Measurements from ENCODE around the gene CHRNA4. TPM values are rescaled to one million over a fixed set of nuclear protein-coding genes. Genes with fewer than 3 reads are reported as not detected.

The CHRNA4 gene
- total and polyA plus RNA-seq, 9 of the 15 experiments (the other 6 are each of a cell fraction or from before 2014, with no cell fraction given) = not detected

DNA sequence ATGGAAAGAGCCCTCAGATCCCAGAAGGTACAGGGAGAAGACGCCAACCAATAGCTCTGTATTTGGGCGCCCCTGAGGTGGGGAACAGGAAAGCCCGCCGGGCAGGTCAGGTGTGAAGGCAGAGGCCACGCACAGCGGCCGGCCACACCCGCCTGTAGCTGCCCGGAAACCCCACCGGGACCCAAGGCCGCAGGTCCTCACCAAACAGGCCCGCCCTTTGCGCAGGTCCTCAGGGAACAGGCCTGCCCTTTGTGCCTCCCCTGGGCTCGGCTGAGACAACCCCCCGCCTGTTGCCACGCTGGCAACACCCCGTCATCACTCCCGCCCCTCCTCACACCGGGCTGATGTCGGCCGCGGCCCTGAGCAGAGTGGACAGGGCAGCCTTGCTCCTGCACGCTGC, 44.9 kb upstream of the CHRNA4 start:
- no peak for FAIRE-seq
- intact Hi-C loops (cut with micrococcal nuclease) = no loop called here

DNA sequence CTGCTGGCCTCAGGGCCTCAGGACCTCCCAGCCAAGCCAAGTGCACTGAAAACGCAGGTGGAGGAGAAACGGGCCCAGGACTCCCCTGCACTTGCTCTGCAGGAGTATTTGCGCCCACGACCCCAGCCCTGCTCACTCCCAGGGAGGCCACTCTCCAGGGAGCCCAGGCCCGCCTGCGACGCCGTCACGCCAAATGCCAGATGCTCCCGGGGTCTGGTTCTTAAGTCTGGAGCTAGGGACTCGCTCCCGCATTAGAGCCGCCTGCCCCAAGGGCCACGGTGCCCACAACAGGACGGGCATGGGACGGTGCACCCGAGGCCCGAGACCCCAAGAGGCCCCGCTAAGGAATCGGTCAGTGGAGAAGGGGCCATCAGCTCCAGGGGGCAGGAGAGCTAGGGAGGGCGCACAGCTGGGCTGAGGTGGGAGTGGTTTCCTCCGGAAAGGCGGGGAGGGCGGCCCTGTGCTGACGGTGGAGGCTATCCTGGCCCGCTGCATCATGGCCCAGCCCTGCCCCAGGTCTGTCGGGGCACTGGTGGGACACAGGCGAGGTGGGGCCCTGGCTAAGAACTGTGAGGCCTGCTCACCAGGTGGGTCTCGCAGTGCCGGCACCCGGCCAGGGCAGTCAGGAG, 44.1 kb upstream of the CHRNA4 start:
- DNase-seq (ENCODE audit: extremely low read depth in 1 of 4, low spot score in 3 of 4) = no peak
- Histone ChIP-seq H3K4me2 (ENCODE audit: insufficient read depth, low read length) (no peak overlapping the region), H3K9me1 (ENCODE audit: control insufficient read depth, insufficient read depth, low read length) (no peaks in the 10 kb centered on the region), H3K79me2 (ENCODE audit: control insufficient read depth, insufficient read depth, low read length) (no peaks in the 10 kb centered on the region), H3K4me3 (no peak overlapping the region), H3K27me3 (ENCODE audit: control insufficient read depth in 2 of 2, insufficient read depth in 2 of 2, low read length in 2 of 2) (peaks cover 9 to 79% of the 10 kb centered on the region in 2 experiments; a peak in 4 of 5 replicates), H3K4me1 (replicated peaks in 1 of 2; ENCODE audit: control insufficient read depth in 2 of 2, insufficient read depth in 2 of 2, low read length in 2 of 2) (peaks cover 0 to 39% of the 10 kb centered on the region in 2 experiments; a peak in 2 of 5 replicates), H3K27ac (ENCODE audit: extremely low read depth, low read depth, low read length) (no peak overlapping the region), H3K36me3 (ENCODE audit: control insufficient read depth, insufficient read depth, low read length) (no peaks in the 10 kb centered on the region), H3K9ac (ENCODE audit: insufficient read depth in 1 of 2, low read depth in 2 of 2, low read length in 2 of 2) (no peak overlapping the region), H4K20me1 (replicated peaks; ENCODE audit: control insufficient read depth, insufficient read depth, low read length) (peaks cover 6% of the 10 kb centered on the region), H2AFZ (ENCODE audit: low read depth, low read length) (no peak overlapping the region), H3K9me3 (replicated peaks; ENCODE audit: control insufficient read depth, insufficient read depth, low read depth, low read length) (no peaks in the 10 kb centered on the region)
- TF ChIP-seq POLR2B (IDR thresholded peaks at IDR 0.05; ENCODE audit: low read depth, partially characterized antibody) (no peak), ID3 (CRISPR knock-in tag; IDR thresholded peaks at IDR 0.05) (no peak), ID3 (tag; IDR thresholded peaks at IDR 0.05) (no peak)
- in situ Hi-C loops (cut with MboI) = no loop called here
- ChIA-PET CTCF (ENCODE audit: low intra/inter-chr PET ratio) (no interaction called here), POLR2A (interaction anchor here (0.8 kb wide), 1 partner anchor 17 kb away, joined by 4 read pairs; no protein-coding TSS in a partner anchor)
- intact Hi-C loops (cut with micrococcal nuclease) = no loop called here
- BruUV-seq (replicated peaks) = no TSS peak
- FAIRE-seq = no peak
- ATAC-seq = peak; percentile 25; the same call in 1 of the 3 replicates
- 2% methylated on average over 23 of the region's 31 CpGs for WGBS (ENCODE audit: insufficient coverage, low coverage, missing lambda C conversion rate)

More for the DNA sequence above, 44.9 kb upstream of the CHRNA4 start:
- Histone ChIP-seq H3K4me3 (no peak overlapping the region), H3K9me3 (replicated peaks; ENCODE audit: control insufficient read depth, insufficient read depth, low read depth, low read length) (no peaks in the 10 kb centered on the region), H3K4me2 (ENCODE audit: insufficient read depth, low read length) (no peak overlapping the region), H4K20me1 (replicated peaks; ENCODE audit: control insufficient read depth, insufficient read depth, low read length) (peaks cover 4% of the 10 kb centered on the region), H3K27ac (ENCODE audit: extremely low read depth, low read depth, low read length) (no peak overlapping the region), H2AFZ (ENCODE audit: low read depth, low read length) (no peak overlapping the region), H3K27me3 (ENCODE audit: control insufficient read depth in 2 of 2, insufficient read depth in 2 of 2, low read length in 2 of 2) (peaks cover 11 to 81% of the 10 kb centered on the region in 2 experiments; a peak in 4 of 5 replicates), H3K79me2 (ENCODE audit: control insufficient read depth, insufficient read depth, low read length) (no peaks in the 10 kb centered on the region), H3K4me1 (replicated peaks in 1 of 2; ENCODE audit: control insufficient read depth in 2 of 2, insufficient read depth in 2 of 2, low read length in 2 of 2) (peaks cover 0 to 35% of the 10 kb centered on the region in 2 experiments; a peak in 2 of 5 replicates), H3K9me1 (ENCODE audit: control insufficient read depth, insufficient read depth, low read length) (no peaks in the 10 kb centered on the region), H3K9ac (ENCODE audit: insufficient read depth in 1 of 2, low read depth in 2 of 2, low read length in 2 of 2) (no peak overlapping the region), H3K36me3 (ENCODE audit: control insufficient read depth, insufficient read depth, low read length) (no peaks in the 10 kb centered on the region)
- ChIA-PET POLR2A (interaction anchor here (0.6 kb wide), 1 partner anchor 98 kb away, joined by 3 read pairs; no protein-coding TSS in a partner anchor), CTCF (ENCODE audit: low intra/inter-chr PET ratio) (no interaction called here)
- 2% methylated on average over 17 of the region's 23 CpGs for WGBS (ENCODE audit: insufficient coverage, low coverage, missing lambda C conversion rate)
- no peak for TF ChIP-seq MAFG (tag; conservative IDR thresholded peaks at IDR 0.05)
- no peak for TF ChIP-seq IFI16 (CRISPR knock-in tag; IDR thresholded peaks at IDR 0.05)
- TF ChIP-seq CTBP1 (IDR thresholded peaks at IDR 0.05; ENCODE audit: borderline replicate concordance) = no peak
- TF ChIP-seq ZNF324 (CRISPR knock-in tag; IDR thresholded peaks at IDR 0.05) = no peak
- TF ChIP-seq ZNF140 (CRISPR knock-in tag; IDR thresholded peaks at IDR 0.05) = no peak
- no peak for TF ChIP-seq HIVEP1 (CRISPR knock-in tag; IDR thresholded peaks at IDR 0.05)
- TF ChIP-seq EGR1 (conservative IDR thresholded peaks at IDR 0.05) = no peak
- ATAC-seq = no peak
- in situ Hi-C loops (cut with MboI) = no loop called here
- BruUV-seq (replicated peaks) = no TSS peak
- DNase-seq (ENCODE audit: extremely low read depth in 1 of 4, low spot score in 3 of 4) = no peak

Measured in K562 (cell line).